ENCODE data around the gene TTC27. TPM values are rescaled to one million over a fixed set of nuclear protein-coding genes. Genes with fewer than 3 reads are reported as not detected.
"Not testable (repeated sequence)": the region's sequence is repeated elsewhere in the genome, so short reads cannot be mapped to it uniquely, and the experiment has no call there.

Gene TTC27
- total RNA-seq, 2 donors from 2014 or later, result 21.3 to 43.2 TPM

- DNase-seq (ENCODE audit: low spot score) (no peak), ATAC-seq (no peak)
- Mint-ChIP-seq H3K4me1 (ENCODE audit: low read depth in 2 of 2) (peaks cover 4 to 5% of the 10 kb centered on the region in 2 donors), H3K27me3 (peaks cover 14 to 16% of the 10 kb centered on the region in 2 donors), H3K36me3 (no peaks in the 10 kb centered on the region), H3K27ac (no peak overlapping the region), H3K4me3 (no peak overlapping the region), H3K9me3 (no peaks in the 10 kb centered on the region)
Measured at GRCh38 chr2:32852856-32853255, 225.0 kb downstream of the TTC27 start.

- no peak overlapping the region for H3K4me3 Mint-ChIP-seq
- H3K9me3 Mint-ChIP-seq, result no peaks in the 10 kb centered on the region
- peaks cover 8 to 9% of the 10 kb centered on the region in 2 donors for H3K27me3 Mint-ChIP-seq
- DNase-seq (ENCODE audit: low spot score) (no peak), ATAC-seq (no peak)
- H3K4me1 Mint-ChIP-seq (ENCODE audit: low read depth in 2 of 2), result peaks cover 13 to 18% of the 10 kb centered on the region in 2 donors
- no peak overlapping the region for H3K27ac Mint-ChIP-seq
- H3K36me3 Mint-ChIP-seq, result no peaks in the 10 kb centered on the region
Measured at GRCh38 chr2:32856891-32857290, 229.0 kb downstream of the TTC27 start.

GRCh38 chr2:32858713-32859112 is 230.9 kb downstream of the TTC27 start:
- Mint-ChIP-seq H3K4me1 (ENCODE audit: low read depth in 2 of 2) (peaks cover 26 to 35% of the 10 kb centered on the region in 2 donors), H3K36me3 (no peaks in the 10 kb centered on the region), H3K27me3 (peaks cover 8 to 9% of the 10 kb centered on the region in 2 donors), H3K9me3 (no peaks in the 10 kb centered on the region), H3K4me3 (no peak overlapping the region), H3K27ac (no peak overlapping the region)
- DNase-seq (ENCODE audit: low spot score), result no peak
- ATAC-seq, result no peak

- Mint-ChIP-seq H3K27me3 (peaks cover 0 to 2% of the 10 kb centered on the region in 2 donors), H3K9me3 (no peaks in the 10 kb centered on the region), H3K27ac (peak overlapping the region in 1 of 2 donors; percentile 84), H3K4me3 (no peak overlapping the region), H3K4me1 (ENCODE audit: low read depth in 2 of 2) (peaks cover 30 to 39% of the 10 kb centered on the region in 2 donors), H3K36me3 (no peaks in the 10 kb centered on the region)
- no peak for ATAC-seq
- no peak for DNase-seq (ENCODE audit: low spot score)
Measured at GRCh38 chr2:32860385-32860784, 232.5 kb downstream of the TTC27 start.

GRCh38 chr2:32862269-32863055 is 234.6 kb downstream of the TTC27 start:
- peak; percentile 81 to 89 for ATAC-seq
- H3K27me3 Mint-ChIP-seq, result peaks cover 0 to 5% of the 10 kb centered on the region in 2 donors
- H3K4me1 Mint-ChIP-seq (ENCODE audit: low read depth in 2 of 2), result peaks cover 36 to 44% of the 10 kb centered on the region in 2 donors
- H3K9me3 Mint-ChIP-seq, result no peaks in the 10 kb centered on the region
- H3K4me3 Mint-ChIP-seq, result peak overlapping the region; percentile 61
- DNase-seq (ENCODE audit: low spot score), result no peak
- no peaks in the 10 kb centered on the region for H3K36me3 Mint-ChIP-seq
- H3K27ac Mint-ChIP-seq, result peak overlapping the region; percentile 63 to 84

GRCh38 chr2:32863326-32863725 is 235.5 kb downstream of the TTC27 start:
- H3K36me3 Mint-ChIP-seq, result no peaks in the 10 kb centered on the region
- peaks cover 32 to 38% of the 10 kb centered on the region in 2 donors for H3K4me1 Mint-ChIP-seq (ENCODE audit: low read depth in 2 of 2)
- H3K27me3 Mint-ChIP-seq, result peaks cover 0 to 5% of the 10 kb centered on the region in 2 donors
- DNase-seq (ENCODE audit: low spot score) (no peak), ATAC-seq (no peak)
- H3K27ac Mint-ChIP-seq, result peak overlapping the region; percentile 63 to 84
- H3K4me3 Mint-ChIP-seq, result no peak overlapping the region
- no peaks in the 10 kb centered on the region for H3K9me3 Mint-ChIP-seq

GRCh38 chr2:32863803-32864202 is 236.0 kb downstream of the TTC27 start:
- DNase-seq (ENCODE audit: low spot score) (no peak), ATAC-seq (no peak)
- H3K27ac Mint-ChIP-seq, result peak overlapping the region; percentile 63 to 84
- no peaks in the 10 kb centered on the region for H3K9me3 Mint-ChIP-seq
- H3K4me3 Mint-ChIP-seq, result no peak overlapping the region
- no peaks in the 10 kb centered on the region for H3K36me3 Mint-ChIP-seq
- H3K4me1 Mint-ChIP-seq (ENCODE audit: low read depth in 2 of 2), result peaks cover 32 to 38% of the 10 kb centered on the region in 2 donors
- peaks cover 0 to 5% of the 10 kb centered on the region in 2 donors for H3K27me3 Mint-ChIP-seq

GRCh38 chr2:32864334-32865111 is 236.7 kb downstream of the TTC27 start:
- ATAC-seq, result no peak
- no peak overlapping the region for H3K4me3 Mint-ChIP-seq
- H3K27ac Mint-ChIP-seq, result peak overlapping the region in 1 of 2 donors; percentile 84

GRCh38 chr2:32865399-32866068 is 237.7 kb downstream of the TTC27 start:
- DNase-seq (ENCODE audit: low spot score), result no peak
- peak; percentile 86 to 91 for ATAC-seq
- H3K36me3 Mint-ChIP-seq, result no peaks in the 10 kb centered on the region
- H3K27ac Mint-ChIP-seq, result peak overlapping the region; percentile 57 to 84
- H3K27me3 Mint-ChIP-seq, result peaks cover 0 to 5% of the 10 kb centered on the region in 2 donors
- peaks cover 32 to 38% of the 10 kb centered on the region in 2 donors for H3K4me1 Mint-ChIP-seq (ENCODE audit: low read depth in 2 of 2)
- H3K4me3 Mint-ChIP-seq, result peak overlapping the region; percentile 21
- H3K9me3 Mint-ChIP-seq, result no peaks in the 10 kb centered on the region

More at GRCh38 chr2:32864334-32865111, 236.7 kb downstream of the TTC27 start:
- no peaks in the 10 kb centered on the region for H3K9me3 Mint-ChIP-seq
- no peak for DNase-seq (ENCODE audit: low spot score)
- H3K27me3 Mint-ChIP-seq, result peaks cover 0 to 5% of the 10 kb centered on the region in 2 donors
- H3K36me3 Mint-ChIP-seq, result no peaks in the 10 kb centered on the region
- H3K4me1 Mint-ChIP-seq (ENCODE audit: low read depth in 2 of 2), result peaks cover 32 to 38% of the 10 kb centered on the region in 2 donors

GRCh38 chr2:32866462-32866861 is 238.6 kb downstream of the TTC27 start:
- not testable (repeated sequence) for H3K27me3 Mint-ChIP-seq; H3K9me3 Mint-ChIP-seq; DNase-seq (ENCODE audit: low spot score); H3K36me3 Mint-ChIP-seq; ATAC-seq; H3K4me3 Mint-ChIP-seq
- Mint-ChIP-seq H3K4me1 (ENCODE audit: low read depth in 2 of 2) (peaks cover 27 to 31% of the 10 kb centered on the region in 2 donors), H3K27ac (peak overlapping the region; percentile 57 to 84)
